ENCODE results near the gene CIB4. TPM values are rescaled to one million over a fixed set of nuclear protein-coding genes. Genes with fewer than 3 reads are reported as not detected.

Gene CIB4
- total RNA-seq, 1 donor from 2014 or later, result not detected

- TF ChIP-seq CTCF (IDR thresholded peaks at IDR 0.05; ENCODE audit: insufficient read depth, low read length, severe bottlenecking), result no peak
- Histone ChIP-seq H3K36me3 (ENCODE audit: control insufficient read depth, insufficient read depth, low read length) (no peaks in the 10 kb centered on the region), H3K27me3 (ENCODE audit: control insufficient read depth, insufficient read depth, low read length) (peaks cover 1% of the 10 kb centered on the region), H3K4me3 (ENCODE audit: low read depth, low read length) (no peak overlapping the region)
- DNase-seq (ENCODE audit: low read depth), result no peak
- FAIRE-seq, result no peak
Measured at GRCh38 chr2:26540961-26541360, 100.2 kb downstream of the CIB4 start.

GRCh38 chr2:26540306-26540705 is 100.9 kb downstream of the CIB4 start:
- DNase-seq (ENCODE audit: low read depth), result no peak
- FAIRE-seq, result no peak
- no peak for TF ChIP-seq CTCF (IDR thresholded peaks at IDR 0.05; ENCODE audit: insufficient read depth, low read length, severe bottlenecking)
- no peaks in the 10 kb centered on the region for H3K36me3 ChIP-seq (ENCODE audit: control insufficient read depth, insufficient read depth, low read length)
- peaks cover 1% of the 10 kb centered on the region for H3K27me3 ChIP-seq (ENCODE audit: control insufficient read depth, insufficient read depth, low read length)
- H3K4me3 ChIP-seq (ENCODE audit: low read depth, low read length), result no peak overlapping the region

GRCh38 chr2:26537826-26538475 is 103.2 kb downstream of the CIB4 start:
- FAIRE-seq, result no peak

GRCh38 chr2:26537069-26537825 is 103.9 kb downstream of the CIB4 start:
- no peak for FAIRE-seq
- Histone ChIP-seq H3K4me3 (ENCODE audit: low read depth, low read length) (no peak overlapping the region), H3K36me3 (ENCODE audit: control insufficient read depth, insufficient read depth, low read length) (no peaks in the 10 kb centered on the region), H3K27me3 (ENCODE audit: control insufficient read depth, insufficient read depth, low read length) (peaks cover 1% of the 10 kb centered on the region)
- TF ChIP-seq CTCF (IDR thresholded peaks at IDR 0.05; ENCODE audit: insufficient read depth, low read length, severe bottlenecking), result no peak
- DNase-seq (ENCODE audit: low read depth), result no peak

More at GRCh38 chr2:26537826-26538475, 103.2 kb downstream of the CIB4 start:
- no peak for TF ChIP-seq CTCF (IDR thresholded peaks at IDR 0.05; ENCODE audit: insufficient read depth, low read length, severe bottlenecking)
- H3K36me3 ChIP-seq (ENCODE audit: control insufficient read depth, insufficient read depth, low read length), result no peaks in the 10 kb centered on the region
- no peak for DNase-seq (ENCODE audit: low read depth)
- no peak overlapping the region for H3K4me3 ChIP-seq (ENCODE audit: low read depth, low read length)
- H3K27me3 ChIP-seq (ENCODE audit: control insufficient read depth, insufficient read depth, low read length), result peaks cover 1% of the 10 kb centered on the region

GRCh38 chr2:26536371-26537068 is 104.6 kb downstream of the CIB4 start:
- no peaks in the 10 kb centered on the region for H3K36me3 ChIP-seq (ENCODE audit: control insufficient read depth, insufficient read depth, low read length)

More at GRCh38 chr2:26536371-26537068, 104.6 kb downstream of the CIB4 start:
- TF ChIP-seq CTCF (IDR thresholded peaks at IDR 0.05; ENCODE audit: insufficient read depth, low read length, severe bottlenecking), result no peak
- Histone ChIP-seq H3K4me3 (ENCODE audit: low read depth, low read length) (no peak overlapping the region), H3K27me3 (ENCODE audit: control insufficient read depth, insufficient read depth, low read length) (peaks cover 1% of the 10 kb centered on the region)
- no peak for DNase-seq (ENCODE audit: low read depth)
- peak; percentile 47 for FAIRE-seq

Measured in bronchial epithelial cell (primary cell).